OCI-LY7 (cell line): ENCODE measurements around the gene BRPF3. TPM values are rescaled to one million over a fixed set of nuclear protein-coding genes. Genes with fewer than 3 reads are reported as not detected.

Experiments
- BruUV-seq: library from RNA; stranded (reverse); fragments of 400-500 nt; replicated peaks from 2 replicates; lab custom pipeline; 2021; lab: Mats Ljungman, UMichigan
- CTCF ChIA-PET: fragments of 300-600 bp; sonication (Branson Sonifier 250); formaldehyde crosslinking; loops from one replicate; lab custom pipeline; 2022; ENCODE audit warnings: antibody characterized with exemption; ENCODE audit not compliant: unreplicated experiment; lab: Charles Lee
- POLR2A ChIA-PET: fragments of 300-600 bp; sonication (Branson Sonifier 250); formaldehyde crosslinking; loops from one replicate; lab custom pipeline; 2022; ENCODE audit warnings: antibody characterized with exemption; lab: Charles Lee
- DNase-seq: peaks from one replicate; pipeline ENCODE4 v3.0.0-alpha.2; 2015; ENCODE audit warnings: low spot score
- H2AFZ ChIP-seq: fragments of 200-600 bp; sonication (generic), shearing (Covaris generic); 2 replicates; pipeline ENCODE4 v1.6.1; 2014; ENCODE audit warnings: mild to moderate bottlenecking, antibody characterized with exemption, low read length, moderate library complexity
- H3K27ac ChIP-seq: fragments of 200-600 bp; sonication (generic); 2 replicates; pipeline ENCODE4 v1.5.1; 2014; ENCODE audit warnings: mixed run types, low read depth, mild to moderate bottlenecking, moderate library complexity, low read length, inconsistent platforms; ENCODE audit not compliant: poor library complexity, severe bottlenecking
- H3K36me3 ChIP-seq: fragments of 200-600 bp; sonication (generic); 2 replicates; pipeline ENCODE4 v1.6.1; 2014; ENCODE audit warnings: mild to moderate bottlenecking, antibody characterized with exemption, low read length, moderate library complexity, mixed read lengths; ENCODE audit not compliant: insufficient read depth
- H3K4me1 ChIP-seq: fragments of 200-600 bp; sonication (generic); 2 replicates; pipeline ENCODE4 v1.5.1; 2014; ENCODE audit warnings: mild to moderate bottlenecking, low read length; ENCODE audit not compliant: insufficient read depth, poor library complexity, severe bottlenecking
- H3K4me2 ChIP-seq: fragments of 200-600 bp; sonication (generic); 2 replicates; pipeline ENCODE4 v1.6.1; 2014; ENCODE audit warnings: mild to moderate bottlenecking, low read length
- H3K4me3 ChIP-seq: fragments of 200-600 bp; sonication (generic); 2 replicates; pipeline ENCODE4 v1.5.1; 2014; ENCODE audit warnings: mild to moderate bottlenecking, low read depth, low read length; ENCODE audit not compliant: poor library complexity, severe bottlenecking
- H3K79me2 ChIP-seq: fragments of 200-600 bp; sonication (generic); 2 replicates; pipeline ENCODE4 v1.6.1; 2016; ENCODE audit warnings: low read depth, mild to moderate bottlenecking, low read length, moderate library complexity, mixed read lengths; ENCODE audit not compliant: insufficient read depth
- H3K9me2 ChIP-seq: fragments of 200-600 bp; sonication (generic); 2 replicates; pipeline ENCODE4 v1.6.1; 2016; ENCODE audit warnings: mild to moderate bottlenecking, low read length, mixed read lengths; ENCODE audit not compliant: insufficient read depth
- H3K9me3 ChIP-seq: fragments of 200-600 bp; sonication (generic); 2 replicates; pipeline ENCODE4 v1.6.1; 2014; ENCODE audit warnings: mild to moderate bottlenecking, mixed run types, low read length, mixed read lengths
- H4K20me1 ChIP-seq: fragments of 200-600 bp; sonication (generic); 2 replicates; pipeline ENCODE4 v1.6.1; 2014; ENCODE audit warnings: mild to moderate bottlenecking, antibody characterized with exemption, low read length, moderate library complexity, mixed read lengths; ENCODE audit not compliant: insufficient read depth
- CTCF ChIP-seq: fragments of 200-600 bp; sonication (generic); conservative IDR thresholded peaks from 2 replicates; pipeline ENCODE4 v1.5.1; 2014; ENCODE audit warnings: mild to moderate bottlenecking, antibody characterized with exemption, low read length, moderate library complexity, mixed read lengths
- EZH2phosphoT487 ChIP-seq: fragments of 200-600 bp; sonication (generic); IDR thresholded peaks from 2 replicates; pipeline ENCODE4 v1.6.1; 2018; ENCODE audit warnings: low read depth, borderline replicate concordance, mild to moderate bottlenecking, mixed run types, antibody characterized with exemption, low read length, moderate library complexity, mixed read lengths
- intact Hi-C: fragments of 100-400 bp; cut with micrococcal nuclease; formaldehyde crosslinking; loops from one replicate; pipeline ENCODE4 v1.10.0; 2022; ENCODE audit not compliant: unreplicated experiment
- total RNA-seq, 2 experiments: library from RNA; depleted of rRNA in 1 of 2; stranded (reverse); fragments of >200 nt in 1 of 2; shearing (Covaris generic) in 1 of 2; gene quantifications; 2 replicates each; pipeline ENCODE4 v1.2.3, GENCODE V29; 2014 to 2022

The BRPF3 gene
- total RNA-seq, 2 experiments from 2014 or later, result 10.4 to 12.0 TPM

DNA sequence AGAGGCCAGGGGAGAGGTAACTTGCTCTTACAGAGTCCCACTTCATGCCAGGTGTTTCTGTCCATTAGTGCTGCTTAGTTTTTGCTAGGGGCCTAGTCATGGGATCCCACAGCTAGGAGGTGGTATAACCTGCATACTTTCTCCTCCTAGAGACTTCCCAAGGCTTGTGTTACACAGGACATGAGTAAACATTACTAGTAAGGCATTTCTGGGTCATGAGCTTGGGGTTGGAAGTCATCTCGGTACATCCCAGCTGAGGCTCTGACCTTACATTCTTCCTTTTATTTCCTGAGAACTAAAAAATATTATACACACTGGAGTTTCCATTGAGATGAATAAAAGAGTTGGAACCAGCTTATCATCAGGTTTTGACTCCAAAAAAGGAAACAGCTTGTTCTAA is 52.4 kb downstream of the BRPF3 start:
- Histone ChIP-seq H3K4me2 (no peak overlapping the region), H3K9me2 (no peaks in the 10 kb centered on the region), H3K79me2 (no peaks in the 10 kb centered on the region), H3K4me1 (peaks cover 12% of the 10 kb centered on the region), H2AFZ (no peak overlapping the region), H3K4me3 (no peak overlapping the region), H4K20me1 (no peaks in the 10 kb centered on the region), H3K9me3 (no peaks in the 10 kb centered on the region), H3K36me3 (no peaks in the 10 kb centered on the region), H3K27ac (no peak overlapping the region)
- TF ChIP-seq CTCF, result no peak
- no peak for TF ChIP-seq EZH2phosphoT487
- ChIA-PET POLR2A (interaction anchor here (1.6 kb wide), 1 partner anchor 21 kb away, joined by 3 read pairs; no protein-coding TSS in a partner anchor), CTCF (no interaction called here)
- no peak for DNase-seq
- BruUV-seq, result no TSS peak
- intact Hi-C loops, result no loop called here

- no peak overlapping the region for H3K4me2 ChIP-seq
Measured at GRCh38 chr6:36249536-36249935, 53.0 kb downstream of the BRPF3 start.

More at GRCh38 chr6:36249536-36249935, 53.0 kb downstream of the BRPF3 start:
- Histone ChIP-seq H3K9me3 (no peaks in the 10 kb centered on the region), H3K36me3 (no peaks in the 10 kb centered on the region), H2AFZ (no peak overlapping the region), H3K4me1 (peaks cover 12% of the 10 kb centered on the region), H3K79me2 (no peaks in the 10 kb centered on the region), H3K4me3 (no peak overlapping the region), H4K20me1 (no peaks in the 10 kb centered on the region), H3K9me2 (no peaks in the 10 kb centered on the region), H3K27ac (no peak overlapping the region)
- POLR2A ChIA-PET, result interaction anchor here (1.6 kb wide), 1 partner anchor 21 kb away, joined by 3 read pairs; no protein-coding TSS in a partner anchor
- intact Hi-C loops, result no loop called here
- no TSS peak for BruUV-seq
- TF ChIP-seq EZH2phosphoT487 (no peak), CTCF (no peak)
- CTCF ChIA-PET, result no interaction called here
- no peak for DNase-seq
